NOMO-1 treated with DMSO at 0.1 percent for 48 hours (cell line): ENCODE data around the gene HIRA.
"Not testable (repeated sequence)": the region's sequence is repeated elsewhere in the genome, so short reads cannot be mapped to it uniquely, and the experiment has no call there.

Source experiments
- DNase-seq: peaks from one replicate; lab custom pipeline; 2025; ENCODE audit not compliant: unreplicated experiment; lab: John Stamatoyannopoulos, UW

The HIRA gene

GRCh38 chr22:19386248-19386647 is 45.3 kb downstream of the HIRA start:
- no peak for DNase-seq

- DNase-seq: no peak
Observed at GRCh38 chr22:19385221-19385906, 46.2 kb downstream of the HIRA start.

- no peak for DNase-seq
Observed at GRCh38 chr22:19383292-19383691, 48.2 kb downstream of the HIRA start.

DNA sequence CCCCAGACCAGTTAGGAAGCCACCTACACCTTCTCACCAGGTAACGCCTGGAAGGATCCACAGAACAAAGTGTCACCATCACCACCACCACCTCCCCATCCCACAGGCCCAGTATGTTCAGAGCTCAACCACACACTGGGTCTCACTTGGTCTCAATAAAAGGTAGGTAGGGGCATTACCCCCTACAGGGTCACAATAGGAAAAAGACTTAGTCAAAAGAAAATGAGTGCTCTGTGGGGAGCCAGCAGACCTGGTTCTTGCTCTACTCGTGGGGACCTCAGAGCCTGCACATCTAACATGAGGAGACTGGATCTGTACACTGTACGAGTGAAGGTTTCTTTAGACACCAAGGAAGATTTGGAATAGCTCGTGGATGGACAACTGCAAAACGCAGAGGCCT is 49.3 kb downstream of the HIRA start:
- DNase-seq: no peak

DNA sequence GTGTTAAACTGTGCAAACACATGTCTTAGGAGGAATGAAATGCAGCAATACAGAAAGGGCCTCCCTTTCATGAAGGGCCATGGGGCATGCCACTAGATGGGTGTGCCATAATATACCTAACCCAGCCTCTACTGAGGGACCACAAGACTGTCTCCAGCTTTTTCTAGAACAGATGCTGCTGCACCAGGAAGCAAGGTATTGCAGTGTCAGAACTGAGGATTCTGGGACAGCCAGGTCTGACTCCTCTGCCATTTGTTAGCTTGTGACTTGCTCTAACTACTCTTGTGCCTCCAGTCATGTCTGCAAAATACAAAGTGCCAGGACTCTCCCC is 53.2 kb downstream of the HIRA start:
- DNase-seq: no peak

DNA sequence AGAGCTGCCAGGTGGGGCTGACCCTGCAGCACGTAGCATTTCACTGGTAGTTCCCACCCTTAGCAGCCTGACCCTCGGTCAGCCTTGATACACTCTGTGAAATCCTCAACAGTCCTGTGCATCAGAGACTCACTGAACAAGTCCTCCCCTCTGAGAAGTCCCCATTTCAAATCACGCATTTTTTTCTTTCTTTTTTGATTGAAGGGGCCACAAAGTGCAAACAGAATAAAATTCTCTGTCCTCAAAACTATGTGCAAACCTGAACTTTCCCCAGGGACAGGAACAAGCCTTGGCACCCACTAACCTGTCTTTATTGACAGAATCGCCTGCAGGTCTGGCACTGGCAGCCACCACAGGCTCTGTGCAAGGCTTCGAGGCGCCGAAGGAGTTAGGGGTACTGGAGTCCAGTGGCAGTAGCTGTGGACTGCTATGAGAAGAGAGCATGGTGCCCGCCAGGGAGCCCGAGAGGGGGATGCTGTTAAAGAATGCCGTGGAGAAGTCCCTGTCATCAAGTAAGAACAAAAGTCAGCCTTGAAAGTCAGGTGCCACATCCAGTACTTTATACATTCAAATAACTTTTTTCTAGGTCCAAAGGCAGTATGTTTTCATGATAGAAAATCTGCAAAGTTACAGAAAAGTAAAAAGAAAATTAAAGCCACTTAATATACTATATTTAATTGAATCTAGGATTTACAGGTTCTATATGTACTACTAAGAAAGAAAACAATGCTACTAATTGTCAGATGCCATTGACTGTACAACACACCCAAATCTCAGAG is 53.8 kb downstream of the HIRA start:
- DNase-seq: no peak

- no peak for DNase-seq
Observed at GRCh38 chr22:19376971-19377370, 54.6 kb downstream of the HIRA start.

- DNase-seq: no peak
Observed at GRCh38 chr22:19376247-19376646, 55.3 kb downstream of the HIRA start.

- DNase-seq: no peak
Observed at GRCh38 chr22:19375435-19375834, 56.1 kb downstream of the HIRA start.

DNA sequence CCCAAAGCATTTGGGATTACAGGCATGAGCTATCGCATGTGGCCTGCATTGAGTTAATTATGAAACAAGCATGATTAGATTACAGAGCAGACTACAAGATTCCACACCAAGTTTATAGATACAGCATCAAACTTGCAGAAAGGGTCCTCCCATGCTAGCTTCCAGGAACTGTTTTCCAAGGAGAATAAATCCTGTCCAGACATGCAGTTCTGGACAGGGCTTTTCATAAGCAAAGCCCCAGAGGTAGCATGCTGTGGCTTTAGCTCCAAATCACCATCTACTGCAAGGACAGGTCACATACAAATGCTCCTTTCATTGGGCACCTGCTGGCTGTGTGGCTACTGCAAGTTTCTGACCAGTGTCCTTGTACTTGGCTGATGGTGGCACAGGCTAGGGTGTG is 57.1 kb downstream of the HIRA start:
- no peak for DNase-seq

DNA sequence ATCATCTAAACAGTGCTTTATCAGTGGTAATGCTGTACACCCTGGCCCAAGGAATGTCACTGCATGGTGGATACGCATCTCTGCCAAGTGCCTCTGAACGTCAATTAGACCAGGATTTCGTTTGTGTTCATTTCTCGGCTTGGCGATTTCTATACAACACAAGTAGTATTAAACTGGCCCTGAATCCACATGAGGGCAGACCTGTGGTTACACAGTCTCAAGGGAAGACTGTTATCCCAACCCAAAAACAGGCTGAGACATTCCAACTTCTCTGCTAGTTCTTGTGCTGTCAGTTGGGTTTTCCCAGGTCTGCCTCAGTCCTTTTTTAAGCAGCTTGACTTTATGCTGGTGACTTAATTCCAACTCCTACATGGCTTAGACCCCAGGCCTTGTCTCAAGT is 58.1 kb downstream of the HIRA start:
- DNase-seq: no peak

DNA sequence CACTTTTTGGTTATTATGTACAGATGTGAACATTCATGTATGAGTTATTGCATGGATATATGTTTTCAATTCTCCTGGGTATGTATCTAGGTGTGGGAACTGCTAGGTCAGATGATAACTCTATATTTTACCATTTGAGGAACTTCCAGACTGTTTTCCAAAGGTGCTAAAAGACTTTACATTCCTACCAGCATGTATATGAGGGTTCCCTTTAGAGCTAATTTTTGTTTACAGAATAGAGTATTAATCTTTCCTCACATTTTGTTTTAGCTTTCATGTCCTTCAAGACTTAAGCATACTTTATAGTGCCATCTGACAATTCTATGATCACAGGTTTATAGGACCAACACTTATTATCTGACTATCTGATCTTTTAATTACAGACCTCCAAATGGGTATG is 59.6 kb downstream of the HIRA start:
- DNase-seq: no peak

DNA sequence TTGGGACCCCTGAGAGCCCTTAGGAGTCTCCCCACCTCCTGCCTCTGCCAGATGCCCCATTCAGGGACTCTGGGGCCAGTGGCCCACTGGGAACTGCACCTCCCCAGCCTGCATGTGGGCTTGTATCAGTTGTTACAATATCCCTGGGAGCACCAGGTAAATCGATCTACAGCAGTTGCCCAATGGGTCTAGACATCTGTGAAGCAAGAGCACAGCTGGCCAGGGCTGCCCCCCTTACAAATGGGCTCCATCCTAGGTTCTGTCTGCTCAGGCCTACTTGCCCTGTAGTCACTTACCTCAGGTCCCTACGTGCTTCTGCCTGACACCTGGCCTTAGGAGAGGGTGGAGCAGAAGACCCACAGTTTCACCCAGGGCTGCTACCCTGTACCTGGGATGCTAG is 62.7 kb downstream of the HIRA start:
- DNase-seq: no peak

- no peak for DNase-seq
Observed at GRCh38 chr22:19367763-19368367, 63.7 kb downstream of the HIRA start.

GRCh38 chr22:19363541-19363940 is 68.0 kb downstream of the HIRA start:
- DNase-seq: not testable (repeated sequence)

GRCh38 chr22:19361501-19362103 is 69.9 kb downstream of the HIRA start:
- DNase-seq: peak; percentile 83

DNA sequence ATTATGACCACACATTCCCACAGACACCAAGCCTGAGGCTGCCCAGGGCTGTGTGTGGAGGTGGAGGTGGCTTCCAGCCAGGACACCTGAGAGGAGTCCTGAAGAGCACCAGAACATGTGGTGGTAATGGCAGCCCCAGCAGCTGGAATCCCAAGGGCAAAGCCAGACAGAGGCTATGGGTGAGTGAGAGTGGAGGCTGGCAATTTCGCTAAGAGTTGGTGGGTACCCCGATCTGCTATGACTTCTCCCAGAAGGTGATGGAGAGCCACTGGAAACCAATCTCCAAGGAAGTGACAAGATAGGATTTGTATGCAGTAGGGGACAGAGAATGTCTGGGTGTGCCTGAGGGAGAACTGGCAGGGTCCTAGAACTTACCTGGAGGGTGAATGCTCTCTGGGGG is 70.7 kb downstream of the HIRA start:
- no peak for DNase-seq

DNA sequence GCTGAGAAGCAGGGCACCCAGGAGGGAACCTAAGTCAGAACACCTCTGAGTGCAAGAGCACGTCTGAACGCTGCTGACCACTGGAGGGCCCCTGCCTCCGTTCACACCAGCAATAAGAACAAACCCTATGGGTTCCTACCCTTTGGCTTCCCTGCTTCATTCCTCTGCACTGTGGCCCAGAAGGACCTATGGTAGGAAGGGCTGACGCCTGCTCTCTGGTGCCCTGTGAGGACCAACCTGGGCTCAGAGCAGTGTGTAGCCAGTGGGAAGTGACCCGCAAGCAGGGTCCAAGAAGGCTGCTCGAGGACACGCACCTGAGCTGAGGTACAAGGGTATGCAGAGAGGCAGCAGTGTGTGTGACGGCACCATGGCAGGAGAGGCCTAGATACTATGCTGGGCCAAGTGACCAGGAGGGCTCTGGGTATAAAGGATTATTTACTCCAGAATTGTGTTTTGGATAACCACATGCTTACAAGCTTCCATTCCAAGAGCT is 71.2 kb downstream of the HIRA start:
- DNase-seq: no peak

DNA sequence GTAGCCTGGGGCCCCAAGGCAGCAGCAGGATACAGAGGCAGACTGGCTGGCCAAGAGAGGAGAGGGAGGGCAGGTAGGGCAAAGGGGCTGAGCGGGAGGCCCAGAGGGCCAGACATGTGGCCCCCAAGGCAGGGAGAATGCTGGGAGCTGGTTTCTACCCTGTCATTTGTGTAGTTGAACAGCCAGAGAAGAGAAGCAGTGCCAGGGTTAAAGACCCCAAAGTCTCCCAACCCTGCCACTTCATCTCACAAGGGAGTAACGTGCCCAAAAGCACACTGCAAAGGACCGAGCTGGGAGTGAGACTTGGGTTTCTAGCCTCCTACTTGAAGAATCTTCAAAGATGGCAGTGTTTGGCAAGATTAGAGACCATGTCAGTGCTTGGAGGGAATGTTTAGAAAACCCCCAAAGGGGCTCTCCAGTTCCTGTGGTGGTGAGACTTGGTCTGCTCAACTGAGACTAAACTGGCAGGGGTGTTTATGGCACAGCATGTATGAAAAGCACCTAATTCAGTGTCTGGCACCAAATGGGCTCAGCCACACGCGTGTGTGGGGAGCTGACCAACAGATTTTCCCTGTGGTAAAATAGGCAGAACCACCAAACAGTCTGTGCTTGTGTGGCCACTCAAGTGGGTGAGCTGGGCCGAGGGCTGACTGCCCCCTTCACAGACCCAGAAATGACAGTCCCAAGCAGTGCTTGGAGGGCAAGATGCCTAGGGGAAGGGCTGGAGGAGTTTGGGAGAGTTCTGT is 71.8 kb downstream of the HIRA start:
- no peak for DNase-seq

DNA sequence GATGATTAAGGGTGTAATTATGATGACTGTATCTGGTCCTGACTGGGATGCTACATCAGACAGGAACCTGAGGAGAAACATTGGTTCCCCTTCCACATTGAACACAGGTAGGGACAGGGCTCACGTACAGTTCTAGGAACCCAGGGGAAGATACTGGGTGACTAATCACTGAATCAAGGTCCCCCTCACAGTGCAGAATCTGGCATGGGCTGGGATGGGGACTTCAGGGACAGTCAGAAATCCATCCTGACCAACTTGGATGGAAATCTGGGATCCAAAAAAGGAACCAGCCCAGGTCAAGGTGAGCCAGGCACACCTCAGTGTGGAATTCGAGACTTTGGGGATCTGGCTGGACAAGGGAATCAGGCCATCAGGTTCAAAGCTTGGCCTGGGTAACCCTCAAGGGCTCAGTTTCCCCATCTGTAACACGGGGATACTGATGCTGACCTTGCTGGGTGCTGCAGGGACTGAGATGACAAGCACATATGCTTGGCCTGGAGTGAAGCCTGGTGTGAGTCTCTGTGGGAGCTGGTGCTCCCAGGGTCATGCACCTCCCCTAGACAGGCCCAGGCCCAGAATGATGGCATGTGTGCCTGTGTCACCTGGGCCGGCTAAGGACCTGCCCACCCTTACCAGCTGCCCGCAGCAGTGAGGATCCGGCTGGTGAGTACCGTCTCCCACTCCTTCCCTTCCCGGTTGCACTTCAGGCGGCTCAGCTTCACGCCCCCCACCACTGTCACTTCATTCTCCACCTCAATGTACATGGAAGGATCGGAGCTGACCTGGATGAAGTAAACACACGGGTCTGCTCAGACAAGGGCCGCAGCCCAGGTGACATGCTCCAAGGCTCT is 72.6 kb downstream of the HIRA start:
- no peak for DNase-seq
